Measurements from ENCODE around the gene C16orf54.
"Not testable (repeated sequence)": the region's sequence is repeated elsewhere in the genome, so short reads cannot be mapped to it uniquely, and the experiment has no call there.

- TF ChIP-seq EGR1 (IDR thresholded peaks at IDR 0.05; ENCODE audit: low read depth in 2 of 2); SP1 (IDR thresholded peaks at IDR 0.05); CTCF (IDR thresholded peaks at IDR 0.05; ENCODE audit: low read depth, low read length, missing input control); REST (IDR thresholded peaks at IDR 0.05); ATF3 (IDR thresholded peaks at IDR 0.05); TAF1 (conservative IDR thresholded peaks at IDR 0.05); ZBTB33 (IDR thresholded peaks at IDR 0.05); FOXA1 (IDR thresholded peaks at IDR 0.05); MAX (IDR thresholded peaks at IDR 0.05); GABPA (IDR thresholded peaks at IDR 0.05 in 1 of 2, conservative IDR thresholded peaks at IDR 0.05 in 1 of 2); YY1 (IDR thresholded peaks at IDR 0.05): not testable (repeated sequence)
Observed at GRCh38 chr16:29793153-29793552, 47.4 kb upstream of the C16orf54 start.
